H9 (cell line): ENCODE measurements around the gene CD163L1. TPM values are rescaled to one million over a fixed set of nuclear protein-coding genes. Genes with fewer than 3 reads are reported as not detected.

Experiments
- DNase-seq: peaks from one replicate; pipeline ENCODE4 v3.0.0-alpha.2; 2017
- H2AFZ ChIP-seq: one replicate; pipeline ENCODE4 v1.6.1; 2013; ENCODE audit warnings: mild to moderate bottlenecking, low read length, control low read depth, moderate library complexity
- H2AK5ac ChIP-seq: 2 replicates; pipeline ENCODE4 v1.6.1; 2013; ENCODE audit warnings: low read length, control low read depth, mixed read lengths; ENCODE audit not compliant: insufficient read length
- H2BK120ac ChIP-seq: one replicate; pipeline ENCODE4 v1.6.1; 2013; ENCODE audit warnings: low read depth, mild to moderate bottlenecking, low read length, control low read depth, inconsistent platforms; ENCODE audit not compliant: poor library complexity, severe bottlenecking
- H2BK12ac ChIP-seq: 2 replicates; pipeline ENCODE4 v1.6.1; 2013; ENCODE audit warnings: low read length, control low read depth, mixed read lengths, low read depth; ENCODE audit not compliant: insufficient read length
- H2BK15ac ChIP-seq: 2 replicates; pipeline ENCODE4 v1.6.1; 2013; ENCODE audit warnings: low read depth, low read length, control low read depth
- H2BK20ac ChIP-seq: one replicate; pipeline ENCODE4 v1.6.1; 2013; ENCODE audit warnings: low read depth, mild to moderate bottlenecking, low read length, control low read depth, inconsistent platforms; ENCODE audit not compliant: poor library complexity, severe bottlenecking
- H2BK5ac ChIP-seq: 2 replicates; pipeline ENCODE4 v1.6.1; 2013; ENCODE audit warnings: low read length, control low read depth, mixed read lengths; ENCODE audit not compliant: insufficient read length
- H3K14ac ChIP-seq: 2 replicates; pipeline ENCODE4 v1.6.1; 2013; ENCODE audit warnings: low read length, control low read depth; ENCODE audit not compliant: insufficient read depth
- H3K18ac ChIP-seq: 2 replicates; pipeline ENCODE4 v1.6.1; 2013; ENCODE audit warnings: low read depth, mild to moderate bottlenecking, mixed read lengths, low read length, control low read depth; ENCODE audit not compliant: insufficient read length
- H3K23ac ChIP-seq: 2 replicates; pipeline ENCODE4 v1.6.1; 2013; ENCODE audit warnings: low read length, control low read depth, mixed read lengths, low read depth; ENCODE audit not compliant: insufficient read length
- H3K23me2 ChIP-seq: 2 replicates; pipeline ENCODE4 v1.6.1; 2013; ENCODE audit warnings: low read depth, mild to moderate bottlenecking, mixed read lengths, low read length, control low read depth; ENCODE audit not compliant: insufficient read length, poor library complexity, severe bottlenecking
- H3K27ac ChIP-seq: 2 replicates; pipeline ENCODE4 v1.5.1; 2013; ENCODE audit warnings: low read length, control low read depth, mixed read lengths, low read depth; ENCODE audit not compliant: insufficient read length
- H3K27me3 ChIP-seq: 2 replicates; pipeline ENCODE4 v1.6.1; 2013; ENCODE audit warnings: low read length, control low read depth, inconsistent platforms; ENCODE audit not compliant: insufficient read depth
- H3K4ac ChIP-seq: 2 replicates; pipeline ENCODE4 v1.6.1; 2013; ENCODE audit warnings: low read depth, mild to moderate bottlenecking, control low read depth, inconsistent platforms, low read length, moderate library complexity
- H3K4me1 ChIP-seq: 2 replicates; pipeline ENCODE4 v1.6.1; 2013; ENCODE audit warnings: low read length, control low read depth, inconsistent platforms; ENCODE audit not compliant: insufficient read depth
- H3K4me2 ChIP-seq: 2 replicates; pipeline ENCODE4 v1.6.1; 2013; ENCODE audit warnings: low read length, control low read depth, mixed read lengths; ENCODE audit not compliant: insufficient read length, insufficient read depth
- H3K56ac ChIP-seq: 2 replicates; pipeline ENCODE4 v1.6.1; 2013; ENCODE audit warnings: low read depth, mild to moderate bottlenecking, mixed read lengths, low read length, control low read depth; ENCODE audit not compliant: insufficient read length
- H3K79me1 ChIP-seq: 2 replicates; pipeline ENCODE4 v1.6.1; 2013; ENCODE audit warnings: low read depth, mild to moderate bottlenecking, moderate library complexity, low read length, control low read depth, inconsistent platforms; ENCODE audit not compliant: insufficient read depth, poor library complexity, severe bottlenecking
- H3K79me2 ChIP-seq: 2 replicates; pipeline ENCODE4 v1.6.1; 2013; ENCODE audit warnings: low read length, control low read depth, inconsistent platforms; ENCODE audit not compliant: insufficient read depth
- H3K9ac ChIP-seq: 2 replicates; pipeline ENCODE4 v1.6.1; 2013; ENCODE audit warnings: low read length, control low read depth, mixed read lengths; ENCODE audit not compliant: insufficient read length; ENCODE audit errors: extremely low read depth
- H3K9me3 ChIP-seq: one replicate; pipeline ENCODE4 v1.6.1; 2013; ENCODE audit warnings: low read depth, low read length, inconsistent platforms; ENCODE audit not compliant: control insufficient read depth
- H3T11ph ChIP-seq: one replicate; pipeline ENCODE4 v1.6.1; 2013; ENCODE audit warnings: mild to moderate bottlenecking, low read length, control low read depth, inconsistent platforms
- H4K20me1 ChIP-seq: one replicate; pipeline ENCODE4 v1.6.1; 2013; ENCODE audit not compliant: control insufficient read depth, insufficient read length, insufficient read depth
- H4K5ac ChIP-seq: 2 replicates; pipeline ENCODE4 v1.6.1; 2013; ENCODE audit warnings: low read depth, mild to moderate bottlenecking, mixed read lengths, low read length, control low read depth; ENCODE audit not compliant: insufficient read length
- H4K8ac ChIP-seq: replicated peaks from 2 replicates; pipeline ENCODE4 v1.6.1; 2013; ENCODE audit warnings: low read length, control low read depth, mixed read lengths, low read depth; ENCODE audit not compliant: insufficient read length
- H4K91ac ChIP-seq: 2 replicates; pipeline ENCODE4 v1.6.1; 2013; ENCODE audit warnings: low read depth, mild to moderate bottlenecking, moderate library complexity, mixed read lengths, low read length, control low read depth; ENCODE audit not compliant: insufficient read length
- H3K27ac Mint-ChIP-seq, 3 experiments: 2 replicates in 2 of 3; 3 replicates in 1 of 3; pipeline ENCODE4 v1.8.0; 2020 to 2021; ENCODE audit warnings: mixed read lengths in 3 of 3, mild to moderate bottlenecking in 1 of 3, moderate library complexity in 1 of 3
- H3K27me3 Mint-ChIP-seq: 2 replicates; pipeline ENCODE4 v1.8.0; 2021; ENCODE audit warnings: low read depth, mild to moderate bottlenecking, moderate library complexity, mixed read lengths
- H3K36me3 Mint-ChIP-seq, 3 experiments: 2 replicates in 2 of 3; 3 replicates in 1 of 3; pipeline ENCODE4 v1.8.0; 2020 to 2021; ENCODE audit warnings: low read depth in 3 of 3, mixed read lengths in 3 of 3; ENCODE audit not compliant: insufficient read depth in 1 of 3
- H3K4me1 Mint-ChIP-seq, 2 experiments: 2 replicates each; pipeline ENCODE4 v1.8.0; 2020; ENCODE audit warnings: mixed read lengths in 2 of 2
- H3K4me3 Mint-ChIP-seq, 2 experiments: 2 replicates in 1 of 2; 3 replicates in 1 of 2; pipeline ENCODE4 v1.8.0; 2020 to 2021; ENCODE audit warnings: mild to moderate bottlenecking in 2 of 2, mixed read lengths in 2 of 2, moderate library complexity in 1 of 2
- H3K9me3 Mint-ChIP-seq, 2 experiments: 2 replicates in 1 of 2; 3 replicates in 1 of 2; pipeline ENCODE4 v1.8.0; 2020; ENCODE audit warnings: mild to moderate bottlenecking in 2 of 2, mixed read lengths in 2 of 2, moderate library complexity in 1 of 2
- WGBS: extraction: QIAGEN DNeasy Blood & Tissue Kit; methylation state at CpG from one replicate; pipeline ENCODE4 v1.1.7; 2013; ENCODE audit warnings: missing lambda C conversion rate, low lambda C conversion rate, mixed read lengths; ENCODE audit not compliant: insufficient read length; ENCODE audit errors: extremely low coverage; 5-methylcytosine and 5-hydroxymethylcytosine counted together
- long read RNA-seq: library from polyadenylated mRNA; unstranded; transcript quantifications from one replicate; pipeline ENCODE4 v2.0.0, GENCODE V29; 2020
- total RNA-seq: library from RNA; stranded (reverse); gene quantifications from 2 replicates; pipeline ENCODE4 v1.2.1, GENCODE V29; 2021
- TF ChIP-seq, protein P1 (sequence below): fragments of 200-600 bp; sonication (generic); conservative IDR thresholded peaks from 3 replicates; pipeline ENCODE4 v1.8.0; 2021; ENCODE audit warnings: antibody characterized with exemption, mild to moderate bottlenecking

The CD163L1 gene
- total RNA-seq, result 0.18 and 0.39 TPM in 2 replicates
- long read RNA-seq, partial matches to known transcripts, result 1 of 1 reads
- long read RNA-seq, other reads (novel, unspliced or antisense), result 0 of 1 reads

DNA sequence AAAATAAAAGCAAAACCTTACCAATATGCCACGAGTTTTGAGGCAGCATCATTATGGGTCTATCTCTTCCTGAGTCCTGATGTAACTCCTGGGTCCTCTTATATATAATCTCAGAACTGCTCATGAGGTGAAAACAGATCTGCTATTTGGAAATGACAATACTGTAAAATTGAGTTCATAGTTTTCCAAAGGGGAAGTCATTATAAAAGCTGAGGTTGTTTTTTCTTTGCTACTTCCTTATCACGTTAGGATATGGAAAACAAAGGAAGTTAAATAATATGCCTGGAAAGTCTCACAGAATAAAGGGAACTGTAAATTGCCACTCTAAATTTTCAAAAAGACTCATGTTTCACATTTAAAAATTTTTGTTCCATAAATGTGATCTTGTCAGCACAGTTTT lies at the start of gene CD163L1:
Gene CD163L1 (minus strand): TSS at position 78 of the 400 bp plus-strand sequence. CDS start 26 bp downstream, at position 52.
- no peaks in the 10 kb centered on the region for H3K23me2 ChIP-seq
- no peak within 1 kb of the TSS for H4K5ac ChIP-seq
- H4K91ac ChIP-seq, result no peak within 1 kb of the TSS
- no peak for DNase-seq
- no peak within 1 kb of the TSS for H3K9ac ChIP-seq
- H3K36me3 Mint-ChIP-seq, result peaks cover 0 to 8% (median 8%) of the 10 kb centered on the region in 3 experiments; a peak in 5 of 7 replicates
- H2BK120ac ChIP-seq, result no peak within 1 kb of the TSS
- no peak within 1 kb of the TSS for H3K18ac ChIP-seq
- no peak within 1 kb of the TSS for H2BK5ac ChIP-seq
- H2BK15ac ChIP-seq, result no peak within 1 kb of the TSS
- no peak within 1 kb of the TSS for H3K4me2 ChIP-seq
- H4K8ac ChIP-seq, result no peak within 1 kb of the TSS
- H3K4ac ChIP-seq, result no peak within 1 kb of the TSS
- H3K27ac Mint-ChIP-seq, result no peak within 1 kb of the TSS
- H2BK12ac ChIP-seq, result no peak within 1 kb of the TSS
- no peaks in the 10 kb centered on the region for H3K79me2 ChIP-seq
- peaks cover 0 to 8% of the 10 kb centered on the region in 2 experiments; a peak in 3 of 5 replicates for H3K9me3 Mint-ChIP-seq
- H2AFZ ChIP-seq, result no peak within 1 kb of the TSS
- WGBS, result no CpG with 5 or more reads among the region's 2 CpGs
- peaks cover 20% of the 10 kb centered on the region for H3K27me3 Mint-ChIP-seq
- no peaks in the 10 kb centered on the region for H4K20me1 ChIP-seq
- H2AK5ac ChIP-seq, result no peak within 1 kb of the TSS
- no peak within 1 kb of the TSS for H3K23ac ChIP-seq
- no peak within 1 kb of the TSS for H3K27ac ChIP-seq
- H3T11ph ChIP-seq, result no peak within 1 kb of the TSS
- H3K14ac ChIP-seq, result no peak within 1 kb of the TSS
- no peak within 1 kb of the TSS for H3K56ac ChIP-seq
- H3K79me1 ChIP-seq, result no peaks in the 10 kb centered on the region
- H3K4me3 Mint-ChIP-seq, result no peak within 1 kb of the TSS
- TF ChIP-seq, protein P1, sequence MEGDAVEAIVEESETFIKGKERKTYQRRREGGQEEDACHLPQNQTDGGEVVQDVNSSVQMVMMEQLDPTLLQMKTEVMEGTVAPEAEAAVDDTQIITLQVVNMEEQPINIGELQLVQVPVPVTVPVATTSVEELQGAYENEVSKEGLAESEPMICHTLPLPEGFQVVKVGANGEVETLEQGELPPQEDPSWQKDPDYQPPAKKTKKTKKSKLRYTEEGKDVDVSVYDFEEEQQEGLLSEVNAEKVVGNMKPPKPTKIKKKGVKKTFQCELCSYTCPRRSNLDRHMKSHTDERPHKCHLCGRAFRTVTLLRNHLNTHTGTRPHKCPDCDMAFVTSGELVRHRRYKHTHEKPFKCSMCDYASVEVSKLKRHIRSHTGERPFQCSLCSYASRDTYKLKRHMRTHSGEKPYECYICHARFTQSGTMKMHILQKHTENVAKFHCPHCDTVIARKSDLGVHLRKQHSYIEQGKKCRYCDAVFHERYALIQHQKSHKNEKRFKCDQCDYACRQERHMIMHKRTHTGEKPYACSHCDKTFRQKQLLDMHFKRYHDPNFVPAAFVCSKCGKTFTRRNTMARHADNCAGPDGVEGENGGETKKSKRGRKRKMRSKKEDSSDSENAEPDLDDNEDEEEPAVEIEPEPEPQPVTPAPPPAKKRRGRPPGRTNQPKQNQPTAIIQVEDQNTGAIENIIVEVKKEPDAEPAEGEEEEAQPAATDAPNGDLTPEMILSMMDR, result no peak
- no peaks in the 10 kb centered on the region for H3K27me3 ChIP-seq
- H3K9me3 ChIP-seq, result no peaks in the 10 kb centered on the region
- peaks cover 5% of the 10 kb centered on the region in 2 experiments; a peak in 3 of 4 replicates for H3K4me1 Mint-ChIP-seq
- no peak within 1 kb of the TSS for H2BK20ac ChIP-seq
- no peaks in the 10 kb centered on the region for H3K4me1 ChIP-seq
